ENCODE measurements around the gene ARHGAP6.

ARHGAP6 gene

GRCh38 chrX:11403631-11404030 lies 262.1 kb downstream of the ARHGAP6 start:
- no peak overlapping the region for H3K27ac ChIP-seq (replicated peaks)
- DNase-seq (ENCODE audit: low read depth in 1 of 2, low spot score in 1 of 2) = no peak
- TF ChIP-seq SPI1 (IDR thresholded peaks at IDR 0.05; ENCODE audit: borderline replicate concordance, low read depth) = no peak
- no peak for TF ChIP-seq POLR2AphosphoS5 (IDR thresholded peaks at IDR 0.05; ENCODE audit: low read depth)
- no peaks in the 10 kb centered on the region for H3K27me3 ChIP-seq (ENCODE audit: insufficient read depth, poor library complexity, severe bottlenecking)
- H3K4me3 ChIP-seq (replicated peaks; ENCODE audit: insufficient read depth, low read length) = no peak overlapping the region

- no peak overlapping the region for H3K27ac ChIP-seq (replicated peaks)
- TF ChIP-seq SPI1 (IDR thresholded peaks at IDR 0.05; ENCODE audit: borderline replicate concordance, low read depth) = no peak
- no peak for TF ChIP-seq REST (IDR thresholded peaks at IDR 0.05; ENCODE audit: insufficient replicate concordance, low read depth)
- no peak for TF ChIP-seq CTCF (IDR thresholded peaks at IDR 0.05; ENCODE audit: insufficient read depth, low read length)
- TF ChIP-seq POLR2AphosphoS5 (IDR thresholded peaks at IDR 0.05; ENCODE audit: low read depth) = no peak
- TF ChIP-seq GABPA (IDR thresholded peaks at IDR 0.05; ENCODE audit: low read depth) = no peak
Observed at GRCh38 chrX:11401966-11402365, 263.8 kb downstream of the ARHGAP6 start.

GRCh38 chrX:11399489-11400094 lies 266.1 kb downstream of the ARHGAP6 start:
- Histone ChIP-seq H3K27ac (replicated peaks) (no peak overlapping the region), H3K4me3 (replicated peaks; ENCODE audit: insufficient read depth, low read length) (no peak overlapping the region), H3K27me3 (ENCODE audit: insufficient read depth, poor library complexity, severe bottlenecking) (no peaks in the 10 kb centered on the region)
- no peak for DNase-seq (ENCODE audit: low read depth in 1 of 2, low spot score in 1 of 2)
- TF ChIP-seq CTCF (IDR thresholded peaks at IDR 0.05; ENCODE audit: insufficient read depth, low read length) (no peak), GABPA (IDR thresholded peaks at IDR 0.05; ENCODE audit: low read depth) (no peak), POLR2AphosphoS5 (IDR thresholded peaks at IDR 0.05; ENCODE audit: low read depth) (no peak), SPI1 (IDR thresholded peaks at IDR 0.05; ENCODE audit: borderline replicate concordance, low read depth) (no peak), REST (IDR thresholded peaks at IDR 0.05; ENCODE audit: insufficient replicate concordance, low read depth) (no peak)

More at GRCh38 chrX:11401966-11402365, 263.8 kb downstream of the ARHGAP6 start:
- Histone ChIP-seq H3K4me3 (replicated peaks; ENCODE audit: insufficient read depth, low read length) (no peak overlapping the region), H3K27me3 (ENCODE audit: insufficient read depth, poor library complexity, severe bottlenecking) (no peaks in the 10 kb centered on the region)
- DNase-seq (ENCODE audit: low read depth in 1 of 2, low spot score in 1 of 2) = no peak

- no peak for DNase-seq (ENCODE audit: low read depth in 1 of 2, low spot score in 1 of 2)
- Histone ChIP-seq H3K27ac (replicated peaks) (no peak overlapping the region), H3K4me3 (replicated peaks; ENCODE audit: insufficient read depth, low read length) (no peak overlapping the region), H3K27me3 (ENCODE audit: insufficient read depth, poor library complexity, severe bottlenecking) (no peaks in the 10 kb centered on the region)
- no peak for TF ChIP-seq REST (IDR thresholded peaks at IDR 0.05; ENCODE audit: insufficient replicate concordance, low read depth)
- no peak for TF ChIP-seq CTCF (IDR thresholded peaks at IDR 0.05; ENCODE audit: insufficient read depth, low read length)
- TF ChIP-seq SPI1 (IDR thresholded peaks at IDR 0.05; ENCODE audit: borderline replicate concordance, low read depth) = no peak
- TF ChIP-seq GABPA (IDR thresholded peaks at IDR 0.05; ENCODE audit: low read depth) = no peak
- no peak for TF ChIP-seq POLR2AphosphoS5 (IDR thresholded peaks at IDR 0.05; ENCODE audit: low read depth)
Observed at GRCh38 chrX:11398785-11399184, 266.9 kb downstream of the ARHGAP6 start.

Data from HL-60 (cell line).